ENCODE results near the gene KPNA4.

- TF ChIP-seq EZH2 (IDR thresholded peaks at IDR 0.05; ENCODE audit: insufficient read depth, poor library complexity, severe bottlenecking) (no peak), EZH2phosphoT487 (IDR thresholded peaks at IDR 0.05; ENCODE audit: insufficient read depth, low read depth) (no peak)
These were observed 21.3 kb upstream of the KPNA4 start for GRCh38 chr3:160586679-160587078.

Measured in GM23248 (cell line).